CD4-positive, alpha-beta T cell treated with Interleukin-17A for 4 hours (primary cell): ENCODE data around the gene BIRC6.
"Not testable (repeated sequence)": the region's sequence is repeated elsewhere in the genome, so short reads cannot be mapped to it uniquely, and the experiment has no call there.

Source experiments
- DNase-seq: peaks from one replicate; pipeline ENCODE4 v3.0.0-alpha.2; 2020; ENCODE audit warnings: mixed read lengths

The BIRC6 gene

GRCh38 chr2:32622570-32623310, 265.9 kb downstream of the BIRC6 start:
- DNase-seq: no peak

- no peak for DNase-seq
Observed at GRCh38 chr2:32623311-32623706, 266.5 kb downstream of the BIRC6 start.

DNA sequence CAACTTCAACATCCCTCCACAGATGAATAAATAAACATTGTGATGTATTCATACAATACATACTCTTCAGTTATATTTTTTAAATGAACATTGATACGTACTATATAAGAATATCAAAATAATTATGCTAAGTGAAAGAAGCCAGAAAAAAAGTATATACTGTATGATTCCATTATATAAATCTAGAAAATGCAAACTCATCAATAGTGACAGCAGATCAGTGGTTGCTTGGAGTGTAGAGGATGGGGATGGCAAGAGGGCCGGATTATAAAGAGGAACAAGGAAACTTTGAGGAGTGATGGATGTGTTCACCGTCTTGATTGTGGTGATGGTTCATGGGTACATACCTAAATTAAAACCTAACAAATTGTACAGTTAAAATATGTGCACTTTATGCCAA, 268.0 kb downstream of the BIRC6 start:
- DNase-seq: no peak

- DNase-seq: no peak
Observed at GRCh38 chr2:32626639-32627221, 269.9 kb downstream of the BIRC6 start.

- peak; percentile 42 for DNase-seq
Observed at GRCh38 chr2:32627441-32627813, 270.6 kb downstream of the BIRC6 start.

- peak; percentile 98 for DNase-seq
Observed at GRCh38 chr2:32627814-32628579, 271.2 kb downstream of the BIRC6 start, which contains the start of gene TTC27. TSS of gene TTC27 (plus strand) at chr2:32628050. CDS start at chr2:32628293, 243 bp downstream.

- no peak for DNase-seq
Observed at GRCh38 chr2:32632089-32632488, 275.3 kb downstream of the BIRC6 start.

DNA sequence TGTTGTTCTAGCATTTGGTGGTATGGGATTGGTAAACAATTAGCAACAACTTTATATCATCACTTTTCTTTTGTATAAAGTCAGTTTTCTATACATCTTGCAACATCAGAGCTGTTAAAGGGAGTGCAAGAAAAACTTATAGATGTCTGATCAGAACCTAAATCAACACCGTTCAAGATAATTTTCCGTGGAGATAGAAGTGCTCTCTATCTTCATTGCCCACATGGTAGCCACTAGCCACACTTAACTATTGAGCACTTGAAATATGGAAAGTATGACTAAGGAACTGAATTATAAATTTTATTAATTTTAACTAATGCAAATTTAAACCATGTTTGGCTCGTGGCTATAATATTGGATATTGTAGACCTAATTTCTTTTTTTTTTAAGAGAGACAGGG, 276.2 kb downstream of the BIRC6 start:
- no peak for DNase-seq

DNA sequence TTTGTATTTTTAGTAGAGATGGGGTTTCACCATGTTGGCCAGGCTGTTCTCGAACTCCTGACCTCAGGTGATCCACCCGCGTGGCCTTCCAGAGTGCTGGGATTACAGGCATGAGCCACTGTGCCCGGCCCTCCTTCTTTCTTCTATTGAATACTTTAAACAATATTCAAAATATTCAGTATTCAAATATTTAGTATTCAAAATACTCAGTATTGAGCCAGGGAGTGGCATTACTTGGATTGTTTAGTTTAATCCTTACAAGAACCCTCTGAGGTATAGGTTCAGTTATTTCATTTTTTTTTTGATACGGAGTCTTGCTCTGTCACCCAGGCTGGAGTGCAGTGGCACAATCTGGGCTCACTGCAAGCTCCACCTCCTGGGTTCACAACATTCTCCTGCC, 281.7 kb downstream of the BIRC6 start:
- not testable (repeated sequence) for DNase-seq

DNA sequence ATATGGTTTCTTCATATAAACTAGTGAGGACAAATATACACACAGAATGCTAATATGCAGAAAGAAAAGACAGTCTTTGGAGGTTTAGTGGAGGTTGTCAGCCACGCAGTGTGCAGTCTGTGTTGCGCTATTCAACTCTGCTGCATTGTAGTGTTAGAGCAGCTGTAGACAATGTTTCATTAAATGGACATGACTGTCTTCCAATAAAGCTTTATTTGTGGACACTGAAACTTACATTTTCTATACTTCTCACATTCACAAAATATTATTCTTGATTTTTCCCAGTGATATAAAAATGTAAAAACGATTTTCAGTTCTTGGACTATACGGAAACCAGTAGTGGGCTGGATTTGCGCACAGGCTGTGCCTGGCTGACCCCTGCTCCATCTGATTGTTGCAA, 284.4 kb downstream of the BIRC6 start:
- no peak for DNase-seq

DNA sequence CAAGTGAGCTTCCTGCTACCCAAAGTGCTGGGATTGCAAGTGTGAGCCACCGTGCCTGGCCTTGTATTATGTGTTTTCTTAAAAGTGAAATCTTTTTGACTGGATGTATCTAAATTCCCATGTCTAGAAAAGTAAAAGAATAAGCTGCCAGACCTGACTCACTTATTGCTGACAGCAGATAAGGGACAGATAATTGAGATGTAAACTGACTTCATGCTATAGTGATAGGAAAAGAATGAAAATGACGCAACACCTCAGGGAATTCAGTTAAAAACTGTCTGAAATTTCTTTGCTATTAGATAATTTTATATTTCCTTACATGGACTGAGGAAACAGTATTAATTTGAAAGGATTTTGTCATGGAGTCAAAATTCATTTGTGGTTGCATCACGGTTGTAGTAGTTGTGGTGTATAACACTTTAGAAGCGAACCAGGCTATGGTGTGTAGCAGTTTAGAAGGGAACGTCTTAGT, 290.4 kb downstream of the BIRC6 start:
- no peak for DNase-seq

DNA sequence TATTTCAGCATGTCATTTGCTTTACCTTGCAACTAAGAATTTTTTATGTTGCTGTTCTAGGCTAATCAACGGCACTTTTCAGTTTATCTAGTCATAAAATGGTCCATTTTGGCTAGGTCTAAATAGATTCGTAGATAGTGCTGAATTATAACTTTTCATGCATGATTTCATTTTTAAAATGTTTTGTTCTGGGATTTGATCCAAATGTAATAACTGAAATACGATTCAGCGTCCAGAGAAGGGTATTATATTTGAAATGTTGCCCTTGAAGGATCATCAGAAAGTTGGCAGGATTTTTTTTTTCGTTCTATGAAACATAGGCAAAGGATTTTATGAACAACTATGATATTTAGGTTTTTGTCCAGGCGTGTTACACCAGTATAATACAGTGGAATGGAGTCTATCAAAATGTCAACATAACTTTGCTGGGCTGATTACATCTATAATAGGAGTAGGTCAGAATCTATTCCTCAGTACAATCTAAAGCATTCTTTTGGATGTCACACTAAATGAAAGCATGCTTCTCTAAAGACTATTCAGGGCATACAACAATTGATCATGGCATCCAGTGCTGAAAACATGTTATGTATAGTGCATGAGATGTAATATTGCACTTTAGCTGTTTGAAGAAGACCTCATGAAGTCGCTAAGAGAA, 295.9 kb downstream of the BIRC6 start:
- DNase-seq: no peak

DNA sequence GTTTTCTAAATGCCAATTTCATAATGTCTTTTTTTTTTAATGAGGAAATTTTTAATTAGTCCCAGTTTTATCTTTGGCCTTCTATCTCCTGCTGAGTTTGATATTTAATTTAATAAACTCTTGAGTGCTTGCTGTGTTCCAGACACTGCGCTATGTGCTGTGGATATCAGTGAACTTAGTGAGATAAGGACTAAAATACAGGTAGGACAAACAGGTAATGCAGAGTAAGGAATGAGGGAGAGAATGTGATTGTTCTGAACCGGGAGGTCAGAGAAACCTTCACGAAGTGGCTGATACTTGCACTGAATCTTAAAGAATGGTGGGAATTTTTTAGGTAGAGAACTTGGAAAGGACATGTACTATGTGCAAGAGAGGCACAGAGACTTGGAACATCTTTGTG, 299.2 kb downstream of the BIRC6 start:
- DNase-seq: no peak

DNA sequence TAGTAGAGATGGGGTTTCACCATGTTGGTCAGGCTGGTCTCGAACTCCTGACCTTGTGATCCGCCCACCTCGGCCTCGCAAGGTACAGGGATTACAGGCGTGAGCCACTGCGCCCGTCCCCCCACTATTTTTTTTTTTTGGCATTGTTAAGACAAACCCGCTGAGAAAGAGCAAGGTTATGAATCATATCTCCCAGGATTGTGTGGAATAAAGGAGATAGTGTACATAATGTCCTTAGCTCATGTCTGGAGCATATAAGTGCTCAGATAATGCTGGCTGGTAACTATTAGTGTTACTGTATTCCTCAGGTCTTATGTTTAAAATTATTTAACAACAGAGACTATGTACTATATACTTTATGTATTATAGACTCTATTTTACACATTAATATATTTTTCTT, 307.0 kb downstream of the BIRC6 start:
- DNase-seq: no peak

DNA sequence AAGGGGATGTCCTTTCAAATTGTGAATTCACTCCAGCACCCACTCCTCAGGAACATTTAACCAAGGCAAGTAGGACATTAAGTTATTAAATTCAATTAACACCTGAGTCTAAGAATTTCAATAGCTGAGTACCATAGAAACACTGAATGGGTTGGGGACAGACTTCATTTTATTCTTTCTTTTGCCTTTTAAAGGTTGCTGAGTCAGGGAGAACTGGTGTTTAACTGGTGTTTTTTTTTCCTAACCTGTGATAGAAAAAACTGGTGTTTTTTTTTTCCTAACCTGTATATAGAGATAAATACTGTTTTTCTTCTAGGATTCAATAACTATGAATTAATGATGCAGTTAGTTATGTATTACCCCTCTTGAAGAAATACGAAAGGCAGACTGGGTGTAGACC, 309.9 kb downstream of the BIRC6 start:
- DNase-seq: no peak

- no peak for DNase-seq
Observed at GRCh38 chr2:32668254-32668653, 311.4 kb downstream of the BIRC6 start.
